Ovary (tissue), 3 donors: Measurements from ENCODE around the gene CDCA3.

Source experiments
- EP300 ChIP-seq: sonication (generic); formaldehyde crosslinking; IDR thresholded peaks from one replicate; pipeline ENCODE4 v1.6.1; 2017; ENCODE audit warnings: antibody characterized with exemption
- POLR2A ChIP-seq: fragments of 450-650 bp; IDR thresholded peaks from one replicate; pipeline ENCODE4 v1.6.1; 2017; ENCODE audit warnings: antibody characterized with exemption, mild to moderate bottlenecking, moderate library complexity
- TF ChIP-seq, protein P1 (sequence below), 3 donors: fragments of 450-650 bp in 2 of 3; fragments of 200-600 bp in 1 of 3; IDR thresholded peaks; one replicate each; pipeline versions ENCODE4 v1.5.1 to v1.8.0; 2016 to 2022; ENCODE audit warnings: antibody characterized with exemption in 3 of 3, mild to moderate bottlenecking in 1 of 3
- donor health status: DM: no; HTN: no; CAD: no.

DNA sequence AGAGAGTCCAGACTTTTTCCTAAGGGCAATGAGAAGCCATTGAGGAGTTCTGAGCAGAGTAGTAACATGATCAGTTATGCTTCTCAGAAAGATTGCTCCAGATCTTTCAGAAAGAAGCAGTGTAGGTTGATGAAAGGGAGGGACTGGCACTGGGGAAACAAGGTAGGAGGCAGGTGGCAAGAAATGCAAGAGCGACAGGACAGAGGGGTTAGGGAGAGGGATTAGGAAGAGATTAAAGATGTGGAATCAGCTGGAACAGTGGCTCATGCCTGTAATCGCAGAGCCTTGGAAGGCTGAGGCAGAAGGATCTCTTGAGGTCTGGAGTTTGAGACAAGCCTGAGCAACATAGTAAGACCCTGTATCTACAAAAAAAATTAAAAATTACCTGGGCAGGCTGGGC is 3.4 kb downstream of the CDCA3 start:
- TF ChIP-seq, protein P1, sequence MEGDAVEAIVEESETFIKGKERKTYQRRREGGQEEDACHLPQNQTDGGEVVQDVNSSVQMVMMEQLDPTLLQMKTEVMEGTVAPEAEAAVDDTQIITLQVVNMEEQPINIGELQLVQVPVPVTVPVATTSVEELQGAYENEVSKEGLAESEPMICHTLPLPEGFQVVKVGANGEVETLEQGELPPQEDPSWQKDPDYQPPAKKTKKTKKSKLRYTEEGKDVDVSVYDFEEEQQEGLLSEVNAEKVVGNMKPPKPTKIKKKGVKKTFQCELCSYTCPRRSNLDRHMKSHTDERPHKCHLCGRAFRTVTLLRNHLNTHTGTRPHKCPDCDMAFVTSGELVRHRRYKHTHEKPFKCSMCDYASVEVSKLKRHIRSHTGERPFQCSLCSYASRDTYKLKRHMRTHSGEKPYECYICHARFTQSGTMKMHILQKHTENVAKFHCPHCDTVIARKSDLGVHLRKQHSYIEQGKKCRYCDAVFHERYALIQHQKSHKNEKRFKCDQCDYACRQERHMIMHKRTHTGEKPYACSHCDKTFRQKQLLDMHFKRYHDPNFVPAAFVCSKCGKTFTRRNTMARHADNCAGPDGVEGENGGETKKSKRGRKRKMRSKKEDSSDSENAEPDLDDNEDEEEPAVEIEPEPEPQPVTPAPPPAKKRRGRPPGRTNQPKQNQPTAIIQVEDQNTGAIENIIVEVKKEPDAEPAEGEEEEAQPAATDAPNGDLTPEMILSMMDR (IDR thresholded peaks at IDR 0.05): no peak
- TF ChIP-seq POLR2A (no peak), EP300 (no peak)
